Thyroid gland (tissue), 4 donors: ENCODE results near the gene BMPR2.

Experiments used
- POLR2A ChIP-seq, 2 donors: fragments of 450-650 bp; IDR thresholded peaks; one replicate each; pipeline ENCODE4 v1.6.1; 2017; ENCODE audit warnings: antibody characterized with exemption in 2 of 2, mild to moderate bottlenecking in 2 of 2, moderate library complexity in 1 of 2
- TF ChIP-seq, protein P1 (sequence below), 6 experiments: fragments of 200-600 bp in 3 of 6; fragments of 450-650 bp in 3 of 6; sonication (generic) in 3 of 6; IDR thresholded peaks; one replicate each; pipeline ENCODE4 v1.5.1; 2016 to 2019; ENCODE audit warnings: antibody characterized with exemption in 6 of 6, mild to moderate bottlenecking in 2 of 6, inconsistent platforms in 1 of 6, moderate library complexity in 1 of 6

DNA sequence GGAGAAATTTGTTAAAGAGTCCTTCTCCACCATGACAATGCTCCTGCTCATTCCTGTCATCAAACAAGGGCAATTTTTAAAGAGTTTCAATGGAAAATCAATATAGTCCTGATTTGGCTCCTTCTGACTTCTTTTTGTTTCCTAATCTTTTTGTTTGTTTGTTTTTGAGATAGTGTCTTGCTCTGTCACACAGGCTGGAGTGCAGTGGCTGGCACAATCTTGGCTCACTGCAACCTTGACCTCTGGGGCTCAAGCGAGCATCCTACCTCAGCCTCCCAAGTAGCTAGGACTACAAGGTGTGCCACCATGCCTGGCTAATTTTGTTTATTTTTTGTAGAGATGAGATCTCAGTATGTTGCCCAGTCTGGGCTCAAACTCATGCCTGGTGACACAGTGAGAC is 58.3 kb downstream of the BMPR2 start:
- TF ChIP-seq, protein P1, sequence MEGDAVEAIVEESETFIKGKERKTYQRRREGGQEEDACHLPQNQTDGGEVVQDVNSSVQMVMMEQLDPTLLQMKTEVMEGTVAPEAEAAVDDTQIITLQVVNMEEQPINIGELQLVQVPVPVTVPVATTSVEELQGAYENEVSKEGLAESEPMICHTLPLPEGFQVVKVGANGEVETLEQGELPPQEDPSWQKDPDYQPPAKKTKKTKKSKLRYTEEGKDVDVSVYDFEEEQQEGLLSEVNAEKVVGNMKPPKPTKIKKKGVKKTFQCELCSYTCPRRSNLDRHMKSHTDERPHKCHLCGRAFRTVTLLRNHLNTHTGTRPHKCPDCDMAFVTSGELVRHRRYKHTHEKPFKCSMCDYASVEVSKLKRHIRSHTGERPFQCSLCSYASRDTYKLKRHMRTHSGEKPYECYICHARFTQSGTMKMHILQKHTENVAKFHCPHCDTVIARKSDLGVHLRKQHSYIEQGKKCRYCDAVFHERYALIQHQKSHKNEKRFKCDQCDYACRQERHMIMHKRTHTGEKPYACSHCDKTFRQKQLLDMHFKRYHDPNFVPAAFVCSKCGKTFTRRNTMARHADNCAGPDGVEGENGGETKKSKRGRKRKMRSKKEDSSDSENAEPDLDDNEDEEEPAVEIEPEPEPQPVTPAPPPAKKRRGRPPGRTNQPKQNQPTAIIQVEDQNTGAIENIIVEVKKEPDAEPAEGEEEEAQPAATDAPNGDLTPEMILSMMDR (IDR thresholded peaks at IDR 0.05) = no peak
- no peak for TF ChIP-seq POLR2A (IDR thresholded peaks at IDR 0.05)
